HG03432 (cell line): ENCODE measurements around the gene UNK.
"Not testable (repeated sequence)": the region's sequence is repeated elsewhere in the genome, so short reads cannot be mapped to it uniquely, and the experiment has no call there.

ENCODE experiments used
- ATAC-seq: cut with Tn5 transposase; IDR thresholded peaks from one replicate; pipeline ENCODE4 v1.9.1; 2021; ENCODE audit warnings: mild to moderate bottlenecking, moderate library complexity; ENCODE audit not compliant: unreplicated experiment

The UNK gene

DNA sequence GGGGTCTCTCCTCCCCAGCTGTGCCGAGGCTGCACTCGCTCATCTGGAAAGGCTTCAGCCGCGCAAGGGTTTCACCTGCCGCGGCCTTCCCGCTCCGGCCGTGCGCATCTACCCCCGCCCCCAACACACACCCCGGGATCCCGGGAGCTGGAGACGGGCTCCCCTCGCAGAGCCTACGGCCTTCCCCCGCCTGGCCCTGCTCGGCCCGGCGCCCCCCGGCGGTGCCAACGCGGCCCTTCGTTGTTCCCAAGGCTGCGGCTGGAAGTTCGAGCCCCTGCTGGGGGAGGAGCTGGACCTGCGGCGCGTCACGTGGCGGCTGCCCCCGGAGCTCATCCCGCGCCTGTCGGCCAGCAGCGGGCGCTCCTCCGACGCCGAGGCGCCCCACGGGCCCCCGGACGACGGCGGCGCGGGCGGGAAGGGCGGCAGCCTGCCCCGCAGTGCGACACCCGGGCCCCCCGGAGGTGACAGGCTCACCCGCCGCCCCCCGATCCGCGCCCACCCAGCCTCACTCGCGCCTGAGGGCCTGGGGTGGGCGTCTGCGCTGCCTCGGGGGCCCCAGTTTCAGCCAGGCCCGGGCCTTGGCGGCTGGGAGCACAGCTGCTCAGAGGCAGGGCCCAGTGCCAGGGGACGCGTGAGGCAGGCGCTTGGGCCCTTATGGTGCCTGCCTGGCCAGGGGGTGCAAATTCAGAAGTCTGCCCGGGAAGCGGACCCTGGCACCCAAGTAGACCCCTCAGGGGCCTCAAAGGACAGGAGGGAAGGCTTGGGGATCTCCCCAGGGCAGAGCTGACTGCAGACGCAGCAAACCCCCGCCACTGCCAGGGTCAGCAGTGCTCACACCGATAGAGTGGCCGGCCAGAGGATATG lies 30.9 kb upstream of the UNK start:
- ATAC-seq: peak; percentile 56

DNA sequence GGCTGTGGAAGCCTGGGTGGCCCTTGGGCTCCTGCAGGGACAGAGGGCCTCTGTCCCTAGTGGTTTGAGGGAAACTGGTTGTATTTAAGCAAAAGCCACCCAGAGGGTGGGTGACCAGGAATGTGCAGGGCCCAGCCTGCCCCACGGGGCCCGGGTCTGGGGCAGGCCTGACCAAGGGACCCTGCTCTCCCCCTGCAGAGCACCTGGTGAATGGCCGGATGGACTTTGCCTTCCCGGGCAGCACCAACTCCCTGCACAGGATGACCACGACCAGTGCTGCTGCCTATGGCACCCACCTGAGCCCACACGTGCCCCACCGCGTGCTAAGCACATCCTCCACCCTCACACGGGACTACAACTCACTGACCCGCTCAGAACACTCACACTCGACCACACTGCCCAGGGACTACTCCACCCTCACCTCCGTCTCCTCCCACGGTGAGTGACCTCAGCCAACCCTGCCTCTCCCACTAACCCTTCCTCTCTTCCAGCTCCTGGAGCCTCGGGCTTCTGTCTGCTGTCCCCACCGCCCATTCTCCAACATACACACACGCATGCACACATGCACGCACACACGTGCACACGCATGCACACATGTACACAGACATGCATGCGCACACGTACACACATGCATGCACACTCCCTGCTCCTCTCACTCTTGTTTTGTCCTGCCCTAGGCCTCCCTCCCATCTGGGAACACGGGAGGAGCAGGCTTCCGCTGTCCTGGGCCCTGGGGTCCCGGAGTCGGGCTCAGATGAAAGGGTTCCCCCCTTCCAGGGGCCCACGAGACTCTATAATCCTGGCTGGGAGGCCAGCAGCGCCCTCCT lies 30.0 kb upstream of the UNK start:
- no peak for ATAC-seq

DNA sequence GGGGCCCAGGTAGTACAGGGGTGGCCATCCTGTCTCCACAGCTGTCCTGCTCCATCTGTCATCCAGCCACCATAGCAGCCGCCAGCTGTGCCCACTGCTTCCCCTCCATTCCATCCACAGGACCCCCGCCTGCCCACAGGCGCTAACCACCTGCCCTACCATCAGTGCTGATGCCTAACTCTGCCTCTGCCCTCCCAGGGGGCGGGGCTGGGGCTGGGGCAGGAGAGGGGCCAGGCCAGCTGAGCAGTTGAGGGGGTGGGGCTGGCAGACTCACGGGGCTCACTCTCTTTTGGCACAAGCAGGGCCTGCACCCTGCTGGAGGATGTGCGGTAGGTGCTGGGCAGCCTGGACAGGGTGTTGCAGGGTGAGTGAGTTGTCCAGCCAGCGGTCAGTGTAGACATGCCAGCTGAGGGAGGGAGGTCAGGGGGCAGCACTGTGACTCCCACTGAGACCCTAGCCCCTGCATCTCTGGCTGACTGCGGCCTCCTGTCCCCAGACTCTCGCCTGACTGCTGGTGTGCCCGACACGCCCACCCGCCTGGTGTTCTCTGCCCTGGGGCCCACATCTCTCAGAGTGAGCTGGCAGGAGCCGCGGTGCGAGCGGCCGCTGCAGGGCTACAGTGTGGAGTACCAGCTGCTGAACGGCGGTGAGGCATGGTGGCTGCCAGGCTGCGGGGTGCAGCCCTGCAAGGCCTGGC lies 29.3 kb upstream of the UNK start:
- no peak for ATAC-seq

DNA sequence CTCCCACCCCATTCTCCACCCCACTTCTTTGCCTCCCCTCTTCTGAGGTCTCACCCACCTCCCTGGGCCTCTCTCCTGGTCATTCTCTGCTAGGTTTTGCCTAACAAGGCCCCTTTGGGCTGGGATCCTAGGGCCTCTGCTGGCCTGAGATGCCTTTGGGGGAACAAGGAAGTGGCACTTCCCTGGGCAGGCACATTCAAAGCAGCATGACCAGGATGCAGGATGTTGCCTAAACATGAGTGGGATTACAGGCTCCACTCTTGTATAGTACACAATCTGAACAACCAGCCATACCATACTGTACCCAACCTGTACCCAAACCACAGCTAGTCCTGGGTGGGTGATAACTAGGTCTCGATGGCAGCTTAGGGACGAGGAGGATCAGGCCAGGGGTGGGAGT lies 28.6 kb upstream of the UNK start:
- no peak for ATAC-seq

DNA sequence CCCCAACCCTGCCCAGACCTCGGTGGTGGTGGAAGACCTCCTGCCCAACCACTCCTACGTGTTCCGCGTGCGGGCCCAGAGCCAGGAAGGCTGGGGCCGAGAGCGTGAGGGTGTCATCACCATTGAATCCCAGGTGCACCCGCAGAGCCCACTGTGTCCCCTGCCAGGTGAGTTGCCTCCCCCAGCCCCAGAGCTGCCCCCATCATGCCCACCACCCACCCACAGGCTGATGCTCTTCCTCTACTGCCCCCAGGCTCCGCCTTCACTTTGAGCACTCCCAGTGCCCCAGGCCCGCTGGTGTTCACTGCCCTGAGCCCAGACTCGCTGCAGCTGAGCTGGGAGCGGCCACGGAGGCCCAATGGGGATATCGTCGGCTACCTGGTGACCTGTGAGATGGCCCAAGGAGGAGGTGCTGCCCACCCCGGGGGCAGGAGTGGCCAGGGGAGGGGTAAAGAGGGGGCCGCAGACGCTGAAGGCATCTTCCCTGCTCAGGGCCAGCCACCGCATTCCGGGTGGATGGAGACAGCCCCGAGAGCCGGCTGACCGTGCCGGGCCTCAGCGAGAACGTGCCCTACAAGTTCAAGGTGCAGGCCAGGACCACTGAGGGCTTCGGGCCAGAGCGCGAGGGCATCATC lies 28.0 kb upstream of the UNK start:
- no peak for ATAC-seq

DNA sequence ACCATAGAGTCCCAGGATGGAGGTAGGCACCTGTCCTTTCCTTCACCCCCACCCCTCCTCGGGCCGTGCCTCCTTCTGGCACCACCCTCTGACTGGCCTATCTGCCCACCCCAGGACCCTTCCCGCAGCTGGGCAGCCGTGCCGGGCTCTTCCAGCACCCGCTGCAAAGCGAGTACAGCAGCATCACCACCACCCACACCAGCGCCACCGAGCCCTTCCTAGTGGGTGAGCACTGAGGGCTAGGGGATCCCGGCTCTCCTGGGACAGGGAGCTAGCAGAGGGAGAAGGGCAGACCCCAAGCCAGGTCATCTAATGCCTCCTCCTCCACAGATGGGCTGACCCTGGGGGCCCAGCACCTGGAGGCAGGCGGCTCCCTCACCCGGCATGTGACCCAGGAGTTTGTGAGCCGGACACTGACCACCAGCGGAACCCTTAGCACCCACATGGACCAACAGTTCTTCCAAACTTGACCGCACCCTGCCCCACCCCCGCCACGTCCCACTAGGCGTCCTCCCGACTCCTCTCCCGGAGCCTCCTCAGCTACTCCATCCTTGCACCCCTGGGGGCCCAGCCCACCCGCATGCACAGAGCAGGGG lies 27.4 kb upstream of the UNK start:
- ATAC-seq: no peak

DNA sequence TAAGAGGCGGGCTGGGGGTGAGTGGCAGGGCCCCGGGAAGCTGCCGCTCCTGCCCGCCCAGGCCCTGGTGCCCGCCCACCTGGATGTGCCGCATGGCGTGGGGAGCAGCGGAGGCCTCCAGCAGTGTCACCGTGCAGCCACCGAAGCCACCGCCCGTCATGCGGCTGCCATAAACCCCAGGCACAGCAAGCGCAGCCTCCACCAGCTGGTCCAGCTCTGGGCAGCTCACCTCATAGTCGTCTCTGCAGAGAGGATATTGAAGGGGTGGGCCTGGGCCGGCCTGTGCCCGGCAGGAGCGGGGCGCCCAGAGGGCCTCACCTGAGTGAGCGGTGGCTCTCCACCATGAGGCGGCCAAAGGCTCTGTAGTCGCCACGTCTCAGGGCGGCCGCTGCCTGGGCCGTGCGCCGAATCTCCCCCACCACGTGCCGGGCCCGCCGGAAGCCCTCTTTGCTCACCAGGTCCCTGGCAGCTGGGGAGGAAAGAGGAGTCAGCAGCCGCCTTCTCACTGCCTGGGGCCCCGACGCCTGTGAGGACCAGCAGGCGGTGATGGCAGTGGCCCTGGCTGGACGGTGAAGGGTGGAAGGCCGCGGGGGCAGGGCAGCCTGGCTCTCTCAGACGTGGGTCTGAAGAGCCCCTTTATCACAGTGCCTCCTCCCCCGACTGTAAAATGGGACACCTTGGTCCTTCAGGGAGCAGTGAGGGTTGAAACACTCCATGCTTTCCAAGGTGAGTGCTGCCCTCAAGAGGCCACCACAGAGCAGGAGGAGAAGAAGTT lies 26.3 kb upstream of the UNK start:
- no peak for ATAC-seq

DNA sequence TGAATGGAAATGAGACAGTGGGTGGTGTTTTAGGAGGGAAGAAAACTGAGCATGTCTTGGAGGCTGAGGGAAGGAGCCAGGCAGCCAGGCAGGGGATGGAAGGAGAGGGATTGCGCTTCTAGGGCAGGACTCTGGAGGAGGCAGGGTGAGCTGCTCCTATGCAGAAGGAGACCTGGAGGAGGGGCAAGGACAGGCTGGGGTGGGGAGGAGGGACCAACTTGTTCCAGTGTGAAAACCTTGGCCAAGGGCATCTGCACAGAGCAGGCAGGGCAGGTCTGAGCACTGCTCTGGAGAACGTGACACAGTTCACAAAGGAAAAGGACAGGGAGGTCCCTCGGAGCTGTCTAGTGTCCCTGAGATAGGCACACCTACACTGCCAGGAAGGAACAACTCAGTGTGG lies 25.1 kb upstream of the UNK start:
- no peak for ATAC-seq

DNA sequence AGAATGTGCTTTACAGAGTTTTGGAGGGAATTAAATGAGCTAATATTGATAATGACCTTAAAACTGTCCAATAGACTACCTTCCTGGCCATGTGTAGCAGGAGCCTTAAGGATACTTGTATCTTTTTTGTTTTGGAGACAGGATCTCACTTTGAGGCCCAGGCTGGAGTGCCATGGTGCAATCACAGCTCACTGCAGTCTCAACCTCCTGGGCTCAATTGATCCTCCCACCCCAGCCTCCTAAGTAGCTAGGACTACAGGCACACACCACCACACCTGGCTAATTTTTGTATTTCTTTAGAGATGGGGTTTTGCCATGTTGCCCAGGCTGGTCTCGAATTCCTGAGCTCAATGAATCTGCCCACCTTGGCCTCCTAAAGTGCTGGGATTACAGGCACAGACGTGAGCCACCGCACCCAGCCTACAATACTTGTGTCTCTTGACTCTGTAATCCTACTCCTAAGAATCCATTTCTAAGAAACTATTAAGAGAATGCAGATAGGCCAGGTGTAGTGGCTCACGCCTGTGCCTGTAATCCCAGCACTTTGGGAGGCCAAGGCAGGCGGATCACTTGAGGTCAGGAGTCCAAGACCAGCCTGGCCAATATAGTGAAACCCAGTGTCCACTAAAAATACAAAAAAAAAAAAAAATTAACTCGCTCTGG lies 24.5 kb upstream of the UNK start:
- ATAC-seq: not testable (repeated sequence)

DNA sequence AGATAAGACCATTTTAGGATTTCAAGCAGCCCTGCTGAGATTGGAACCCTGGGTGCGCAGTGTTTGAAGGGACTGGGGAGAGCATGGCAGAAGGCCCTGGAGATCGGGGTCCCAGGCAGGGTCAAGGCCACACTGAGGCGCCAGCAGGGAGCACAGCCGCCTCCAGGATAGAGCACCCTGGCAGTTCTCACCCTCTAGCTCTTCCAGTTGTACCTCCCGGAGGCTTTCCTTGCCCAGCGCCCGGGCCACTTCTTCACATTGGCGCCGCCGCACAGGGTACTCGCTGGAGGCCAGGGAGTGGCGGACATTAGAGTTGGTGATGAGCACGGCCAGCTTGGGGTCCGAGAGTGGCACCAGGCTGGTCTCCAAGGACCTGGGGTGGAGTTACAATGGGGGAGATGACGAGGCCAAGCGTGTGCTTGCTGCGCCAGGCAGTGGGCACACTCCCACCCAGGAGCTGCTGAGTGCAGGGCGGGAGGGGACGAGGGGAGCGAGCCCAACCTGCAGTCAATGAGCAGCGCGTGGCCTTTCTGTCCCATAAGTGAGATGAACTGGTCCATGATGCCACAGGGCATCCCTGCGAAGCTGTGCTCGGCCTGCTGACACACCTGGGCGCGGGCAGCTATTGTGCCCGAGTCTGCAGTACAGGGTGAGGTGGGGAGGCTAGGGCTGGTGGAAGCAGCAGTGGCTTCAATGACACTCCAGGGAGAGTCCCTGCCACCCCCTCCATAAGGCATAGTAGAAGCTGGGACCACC lies 21.9 kb upstream of the UNK start:
- ATAC-seq: no peak

DNA sequence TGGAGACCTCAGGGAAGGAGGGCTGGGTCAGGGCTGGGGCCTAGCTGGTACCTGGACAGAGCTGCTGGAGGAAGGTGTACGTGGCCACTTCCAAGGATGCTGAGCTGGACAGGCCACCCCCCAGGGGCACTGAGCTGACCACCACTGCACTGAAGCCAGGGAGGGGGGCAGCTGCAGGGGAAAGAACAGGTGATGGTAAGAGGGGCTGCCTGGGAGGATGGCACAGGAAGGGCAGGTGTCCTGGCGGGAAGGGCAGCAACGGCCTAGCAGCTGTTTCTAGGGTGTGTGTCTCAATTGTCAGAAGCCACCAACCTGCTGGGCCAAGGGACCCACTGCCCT lies 21.4 kb upstream of the UNK start:
- ATAC-seq: no peak

DNA sequence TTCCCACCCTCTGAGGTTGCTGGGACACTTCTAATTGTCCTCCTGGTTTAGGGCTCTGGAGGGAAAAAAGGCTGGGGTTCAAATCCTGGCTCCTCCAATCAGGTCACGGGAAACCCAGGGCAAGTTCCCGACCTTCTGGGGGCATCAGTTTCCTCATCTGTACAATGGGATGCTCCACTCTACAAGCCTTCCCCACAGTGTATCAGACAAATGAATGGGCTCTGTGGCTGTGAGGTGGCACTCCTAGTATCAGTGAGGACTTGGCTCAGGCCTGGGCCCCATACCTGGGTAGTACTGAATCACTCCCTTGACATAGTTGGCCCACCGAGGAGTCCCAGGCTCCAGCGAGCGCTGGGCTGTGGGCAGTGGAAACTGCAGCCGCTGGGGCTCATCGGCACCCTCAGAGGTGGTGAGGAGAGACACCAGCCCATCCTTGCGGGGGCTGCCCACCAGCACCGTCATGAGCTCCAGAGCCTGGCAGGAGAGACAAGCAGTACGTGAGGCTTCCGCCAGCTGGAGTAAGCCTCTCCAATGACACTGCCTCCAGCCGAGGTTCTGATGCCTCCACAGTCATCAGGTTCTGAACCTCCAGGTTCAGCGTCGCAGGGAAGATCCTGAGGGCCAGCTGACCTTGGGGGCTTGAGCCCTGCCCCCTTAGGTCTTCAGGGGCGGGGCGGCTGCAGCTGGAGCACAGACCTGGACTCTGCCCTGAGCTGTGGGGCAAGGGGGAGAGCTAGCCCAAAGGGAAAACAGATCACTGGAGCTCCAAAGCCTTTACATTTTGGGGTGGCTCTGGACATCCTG lies 20.8 kb upstream of the UNK start:
- no peak for ATAC-seq

DNA sequence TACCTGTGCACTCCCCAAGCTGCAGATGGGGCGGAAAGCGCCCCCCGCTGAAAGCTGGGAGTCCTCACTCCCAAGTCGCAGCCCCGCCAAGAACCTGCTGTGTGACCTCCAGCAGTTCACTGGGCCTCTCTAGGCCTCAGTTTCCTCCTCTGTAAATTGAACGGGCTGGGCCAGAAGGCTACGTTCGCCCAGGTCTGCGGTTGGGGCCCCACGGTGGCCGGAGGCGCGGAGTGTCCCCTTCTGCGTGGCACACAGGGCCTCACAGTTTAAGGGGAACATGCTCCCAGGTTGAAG lies 20.2 kb upstream of the UNK start:
- ATAC-seq: no peak

DNA sequence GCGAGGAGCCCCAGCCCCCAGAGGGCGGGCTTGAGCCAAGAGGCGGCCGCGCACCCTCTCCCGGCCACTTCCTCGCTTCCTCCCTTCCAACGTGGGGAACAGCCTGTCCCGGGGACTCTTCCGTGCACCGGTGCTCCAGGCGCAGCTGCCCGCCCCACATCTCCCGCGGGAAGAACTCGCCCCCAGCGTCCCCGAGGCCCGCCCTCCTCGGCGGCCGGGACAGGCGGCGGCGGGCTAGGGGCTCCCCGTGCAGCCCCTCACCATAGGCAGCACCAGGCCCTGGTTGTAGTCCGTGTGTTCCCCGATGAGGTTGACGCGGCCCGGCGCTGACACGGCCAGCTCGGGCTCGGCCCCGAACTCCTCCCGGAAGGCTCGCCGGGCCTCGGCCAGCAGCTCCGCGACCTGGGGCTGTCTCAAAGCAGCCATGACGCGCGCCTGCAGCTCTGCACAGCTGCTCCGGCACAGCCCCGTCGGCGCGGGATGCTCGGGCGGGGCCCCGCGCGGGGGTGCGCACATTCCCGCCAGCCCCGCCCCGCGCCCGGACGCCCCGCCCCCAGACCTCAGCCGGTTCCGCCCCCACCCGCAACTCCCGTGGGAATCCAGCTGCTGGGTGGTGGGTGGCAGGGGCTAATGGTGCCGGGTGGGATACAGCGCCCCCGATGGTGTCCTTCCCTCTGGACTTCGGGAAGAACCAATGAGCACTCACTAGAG lies 19.7 kb upstream of the UNK start, which contains the start of gene GALK1:
GALK1 (minus strand) TSS at position 482 of the 711 bp plus-strand sequence; CDS start at position 426, 56 bp downstream.
- ATAC-seq: peak; percentile 74

DNA sequence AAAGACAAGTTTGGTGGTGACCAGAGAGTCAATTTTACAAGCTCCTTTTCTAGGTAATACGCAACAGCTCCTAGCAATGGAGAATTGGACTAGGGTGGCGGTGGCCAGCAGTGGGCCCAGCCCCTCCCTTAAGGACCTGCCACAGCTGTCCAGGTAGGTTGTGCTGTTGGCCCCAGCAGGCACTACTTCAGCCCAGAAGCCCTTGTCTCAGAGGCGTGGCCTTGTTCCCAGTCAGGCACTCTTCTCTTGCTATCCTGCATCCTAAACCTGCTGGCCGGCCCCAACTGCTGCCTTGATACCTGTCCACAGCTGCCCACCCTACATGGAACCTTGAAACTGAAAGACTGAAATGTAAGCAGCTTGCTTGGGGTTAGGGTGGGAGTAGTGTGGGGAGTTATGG lies 18.6 kb upstream of the UNK start:
- no peak for ATAC-seq

DNA sequence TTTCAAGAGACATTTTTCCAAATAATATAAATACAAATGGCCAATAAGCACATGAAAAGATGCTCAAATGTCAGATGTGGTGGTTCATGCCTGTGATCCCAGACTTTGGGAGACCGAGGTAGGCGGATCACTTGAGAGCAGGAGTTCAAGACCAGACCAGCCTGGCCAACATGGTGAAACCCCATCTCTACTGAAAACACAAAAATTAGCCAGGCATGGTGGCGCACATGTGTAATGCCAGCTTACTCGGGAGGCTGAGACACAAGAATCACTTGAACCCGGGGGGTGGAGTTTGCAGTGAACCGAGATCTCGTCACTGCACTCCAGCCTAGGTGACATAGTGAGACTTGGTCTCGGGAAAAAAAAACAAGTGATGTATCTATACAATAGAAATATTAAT lies 16.7 kb upstream of the UNK start:
- ATAC-seq: no peak

DNA sequence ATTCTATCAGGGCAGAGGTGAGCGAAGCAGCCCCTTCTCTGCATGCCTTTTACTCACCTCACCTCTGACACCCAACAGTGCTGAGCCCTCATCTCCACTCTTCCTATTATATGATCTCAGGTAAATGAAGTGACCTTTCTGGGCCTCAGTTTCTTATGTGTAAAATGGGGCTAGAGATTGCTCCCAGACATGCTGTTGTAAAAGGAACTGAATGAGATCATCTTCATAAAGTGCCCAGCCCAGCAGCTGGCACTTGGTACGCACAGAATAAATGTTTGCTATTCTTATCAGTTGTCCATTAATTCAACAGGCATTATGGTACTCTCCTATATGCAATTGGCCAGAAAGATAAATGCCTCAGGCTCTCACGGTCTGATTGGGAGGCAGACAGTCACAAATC lies 15.1 kb upstream of the UNK start:
- no peak for ATAC-seq
